ENCODE measurements around the gene KCNJ12.
"Not testable (repeated sequence)": the region's sequence is repeated elsewhere in the genome, so short reads cannot be mapped to it uniquely, and the experiment has no call there.

GRCh38 chr17:21346651-21347250 lies 29.4 kb upstream of the KCNJ12 start:
- not testable (repeated sequence) for TF ChIP-seq CTCF, POLR2A (IDR thresholded peaks at IDR 0.05)

Data from adrenal gland (tissue), 5 donors.